Smooth muscle cell of the brain vasculature (primary cell): Measurements from ENCODE around the gene ITPR2.
"Not testable (repeated sequence)": the region's sequence is repeated elsewhere in the genome, so short reads cannot be mapped to it uniquely, and the experiment has no call there.

Experiments
- DNase-seq: peaks from one replicate; pipeline ENCODE4 v3.0.0-alpha.2; 2012; ENCODE audit warnings: low read depth, low spot score

The ITPR2 gene

DNA sequence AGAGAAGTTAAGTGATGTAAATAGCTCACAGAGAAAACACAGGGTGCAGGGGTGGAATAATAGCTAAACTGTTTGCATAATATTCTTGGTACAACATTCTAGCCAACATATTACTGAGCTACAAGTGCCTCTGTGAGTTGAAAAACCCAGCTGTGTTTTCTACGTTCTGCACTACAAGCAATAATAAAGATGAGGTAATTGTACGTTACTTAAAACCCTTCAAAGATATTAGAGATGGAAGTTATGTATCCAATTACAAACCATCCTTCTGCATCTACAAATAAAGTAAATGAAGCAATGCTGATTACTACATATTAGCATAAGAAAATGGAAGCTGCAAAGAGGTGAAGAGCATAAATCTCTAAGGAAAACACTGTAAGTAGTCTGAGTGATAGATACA is 366.3 kb downstream of the ITPR2 start:
- DNase-seq = no peak

DNA sequence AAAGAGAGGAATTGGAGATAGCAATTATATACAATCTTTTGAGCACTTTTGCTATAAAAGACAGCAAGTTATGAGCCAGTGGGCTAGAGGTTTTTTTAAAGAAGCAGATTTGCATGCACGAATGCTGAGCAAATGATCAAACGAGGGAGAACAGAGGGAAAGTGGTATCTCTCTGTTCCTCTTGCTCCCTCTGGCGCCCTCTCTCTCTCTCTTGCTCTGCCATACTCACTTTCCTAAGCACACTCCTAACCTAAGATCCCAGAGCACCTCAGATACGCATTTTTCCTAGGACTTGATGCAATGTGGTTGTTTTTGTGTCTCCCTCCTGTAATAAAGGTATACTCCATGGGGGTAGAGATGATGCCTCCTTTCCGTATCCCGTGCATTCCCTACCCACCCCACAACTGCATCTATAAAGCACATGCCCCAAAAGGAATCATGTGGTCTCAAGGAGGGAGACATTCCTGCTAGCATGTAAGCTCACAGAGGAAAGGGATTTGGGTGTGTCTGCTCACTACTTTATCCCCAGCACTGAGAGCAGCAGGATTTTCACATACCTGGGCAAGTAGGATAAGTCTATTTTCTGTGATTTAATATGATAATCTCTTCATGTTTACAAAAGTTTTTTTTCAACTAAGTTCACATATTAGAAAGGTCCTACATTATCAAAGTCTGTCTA is 367.4 kb downstream of the ITPR2 start:
- no peak for DNase-seq

DNA sequence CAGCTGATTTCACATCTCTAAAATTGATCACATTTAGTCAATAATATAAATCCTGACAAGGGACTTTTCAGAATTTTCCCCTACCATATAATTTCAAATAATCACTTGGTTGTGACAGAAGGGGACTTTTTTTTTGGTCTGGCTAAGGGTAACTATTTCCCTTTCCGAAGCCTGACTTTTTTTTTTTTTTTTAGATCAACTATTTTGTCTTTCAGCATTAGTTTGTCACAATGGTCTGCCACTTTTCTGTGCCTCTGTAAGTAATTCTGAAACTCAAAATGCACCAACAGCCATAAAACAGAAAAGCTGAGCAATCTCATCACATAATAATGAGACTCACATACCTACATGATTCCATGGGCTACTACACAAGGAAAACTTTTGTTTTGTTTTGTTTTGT is 371.2 kb downstream of the ITPR2 start:
- DNase-seq = no peak

DNA sequence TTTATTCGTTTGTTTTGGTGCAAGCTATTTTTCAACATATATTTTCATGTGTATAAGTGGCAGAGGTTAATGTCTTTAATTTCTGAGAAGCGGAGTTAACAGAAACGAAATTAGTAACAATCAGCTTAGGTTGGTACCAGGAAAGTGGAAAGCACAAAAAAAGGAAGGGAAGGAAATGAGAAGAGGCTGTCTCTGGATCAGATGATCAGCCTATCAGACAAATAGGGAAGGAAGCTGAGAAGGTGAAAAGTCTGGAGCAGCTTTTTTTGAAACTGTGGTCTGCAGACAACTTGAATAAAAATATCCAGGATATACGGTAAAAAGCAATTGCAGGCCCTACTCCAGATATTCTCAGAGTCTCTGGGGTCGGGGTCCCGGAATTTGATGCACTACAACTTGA is 372.6 kb downstream of the ITPR2 start:
- DNase-seq = no peak

- DNase-seq = no peak
Measured at GRCh38 chr12:26455936-26456574, 376.9 kb downstream of the ITPR2 start.

DNA sequence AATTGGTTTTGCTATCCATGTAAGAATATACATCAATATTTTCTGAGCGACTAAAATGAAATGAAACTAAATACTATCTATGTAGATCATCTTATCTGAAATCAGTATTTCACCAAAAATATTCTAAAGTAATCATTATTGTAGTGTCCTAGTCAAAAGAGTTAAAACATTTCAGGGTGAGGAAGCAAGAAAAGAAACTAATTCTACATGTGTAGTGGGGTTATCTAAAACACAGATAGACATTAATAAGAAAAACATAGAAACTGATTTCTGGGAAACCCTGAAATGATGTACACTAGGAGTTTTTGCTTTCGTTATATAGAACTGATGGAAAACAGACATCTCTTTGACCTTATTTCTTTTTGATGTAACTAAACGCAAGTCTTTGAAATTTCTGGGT is 379.7 kb downstream of the ITPR2 start:
- no peak for DNase-seq

- DNase-seq = no peak
Measured at GRCh38 chr12:26452511-26452910, 380.5 kb downstream of the ITPR2 start.

DNA sequence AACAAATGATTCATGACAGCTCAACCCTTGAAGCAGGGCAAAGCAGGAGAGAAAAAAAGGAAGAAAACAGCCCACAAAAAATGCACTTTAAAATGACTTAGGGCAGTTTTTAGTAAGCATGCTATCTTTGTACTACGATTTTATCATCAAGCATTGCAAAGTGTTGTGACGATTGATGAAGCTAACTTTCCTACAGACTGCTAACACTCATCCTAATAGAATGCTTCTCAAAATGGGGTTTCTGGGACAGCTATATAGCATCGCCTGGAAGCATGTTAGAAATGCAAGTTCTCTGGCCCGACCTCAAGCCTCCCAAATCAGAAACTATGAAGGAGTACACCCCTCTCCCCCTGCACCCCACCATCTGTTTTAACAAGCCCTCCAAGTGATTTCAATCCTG is 381.2 kb downstream of the ITPR2 start:
- DNase-seq = no peak

GRCh38 chr12:26445909-26446308 is 387.1 kb downstream of the ITPR2 start:
- DNase-seq = no peak

GRCh38 chr12:26443309-26443708 is 389.7 kb downstream of the ITPR2 start:
- DNase-seq = no peak

GRCh38 chr12:26441434-26441833 is 391.6 kb downstream of the ITPR2 start:
- no peak for DNase-seq

DNA sequence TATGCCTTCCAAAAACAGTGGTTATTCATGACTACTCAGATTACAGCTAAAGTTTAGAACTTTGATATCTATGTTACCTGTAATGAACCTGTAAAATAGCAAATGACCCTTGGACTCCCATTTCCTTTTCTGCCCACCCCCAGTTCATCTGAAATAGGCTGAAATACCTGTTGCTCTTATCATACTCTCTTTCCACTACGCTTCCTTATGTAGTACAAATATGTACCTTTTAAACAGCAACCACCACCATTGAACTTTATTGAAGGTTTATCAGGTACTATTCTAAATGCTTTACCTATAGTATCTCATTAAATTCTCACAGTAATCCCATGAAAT is 398.0 kb downstream of the ITPR2 start:
- no peak for DNase-seq

DNA sequence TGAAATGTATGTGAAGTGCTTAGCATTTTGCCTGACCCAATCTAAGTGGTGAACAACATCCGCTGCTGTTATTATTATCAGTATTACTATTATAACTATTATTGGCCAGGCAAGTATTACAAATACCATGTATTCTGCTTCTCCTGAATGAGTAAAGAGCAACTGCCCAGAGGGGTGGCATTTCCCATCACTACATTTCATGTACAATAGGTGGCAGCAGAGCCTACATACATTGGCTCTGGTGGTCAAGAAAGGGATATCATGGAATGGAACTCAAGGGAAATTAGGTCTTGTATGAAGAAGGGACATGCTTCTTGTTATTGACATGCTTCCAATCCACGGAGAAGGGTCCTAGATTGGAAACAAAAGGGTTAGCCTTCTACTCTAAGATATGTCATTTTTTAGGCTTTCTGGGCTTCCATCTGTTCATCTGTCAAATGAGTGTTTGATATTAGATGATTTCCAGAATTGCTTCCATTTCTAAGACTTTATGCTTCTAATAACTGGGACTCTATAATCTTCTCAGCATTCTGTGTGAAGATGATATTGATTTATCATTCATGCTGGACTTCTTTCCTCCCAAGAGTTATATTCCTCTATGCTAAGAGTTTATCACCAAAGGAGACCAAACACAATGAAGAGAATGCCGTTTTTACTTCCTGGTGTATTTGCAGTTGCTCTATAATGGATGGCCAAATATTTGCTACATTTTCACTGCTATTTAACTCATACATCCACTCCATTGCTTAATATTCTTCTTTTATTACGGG is 398.5 kb downstream of the ITPR2 start:
- DNase-seq = no peak

DNA sequence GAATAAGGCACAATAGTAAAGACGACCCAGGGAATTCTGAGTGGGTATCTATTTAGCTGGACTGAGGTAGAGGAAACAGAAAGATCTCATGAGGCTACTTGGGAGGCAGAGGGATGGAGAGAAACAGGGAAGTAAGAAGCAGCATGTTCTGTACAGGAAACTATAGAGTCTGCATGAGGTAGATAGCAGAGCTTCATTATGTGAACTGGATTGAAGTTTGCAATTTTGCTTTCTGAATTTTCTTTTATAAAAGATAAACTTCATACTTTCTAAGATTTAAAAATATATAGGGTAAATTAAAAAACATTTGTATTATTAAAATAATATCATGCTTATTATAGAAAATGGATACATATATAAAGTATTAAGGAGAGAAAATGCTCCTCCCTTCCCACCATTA is 399.3 kb downstream of the ITPR2 start:
- not testable (repeated sequence) for DNase-seq

DNA sequence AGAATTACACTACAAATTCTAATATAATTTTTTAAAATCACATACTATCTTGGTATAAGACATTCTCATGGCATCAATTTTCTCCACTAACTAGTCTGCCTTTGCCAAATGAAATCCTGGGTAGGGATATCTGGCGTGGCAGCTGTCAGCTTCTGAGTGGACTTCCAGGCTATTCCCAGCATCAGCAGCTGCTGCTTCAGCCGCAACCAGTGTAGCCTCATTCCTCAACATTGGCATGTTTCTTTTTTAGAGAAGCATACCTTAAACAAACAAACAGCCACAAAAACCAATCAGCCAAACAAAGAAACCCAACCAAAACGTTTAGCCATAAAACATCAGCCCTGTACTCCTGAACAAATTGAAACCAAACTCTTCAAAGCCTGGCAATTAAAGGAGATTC is 401.8 kb downstream of the ITPR2 start:
- DNase-seq = no peak

DNA sequence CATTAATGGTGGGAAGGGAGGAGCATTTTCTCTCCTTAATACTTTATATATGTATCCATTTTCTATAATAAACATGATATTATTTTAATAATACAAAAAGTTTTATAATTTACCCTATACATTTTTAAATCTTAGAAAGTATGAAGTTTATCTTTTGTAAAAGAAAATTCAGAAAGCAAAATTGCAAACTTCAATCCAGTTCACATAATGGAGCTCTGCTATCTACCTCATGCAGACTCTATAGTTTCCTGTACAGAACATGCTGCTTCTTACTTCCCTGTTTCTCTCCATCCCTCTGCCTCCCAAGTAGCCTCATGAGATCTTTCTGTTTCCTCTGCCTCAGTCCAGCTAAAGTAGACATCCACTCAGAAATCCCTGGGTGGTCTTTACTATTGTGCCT is 402.4 kb downstream of the ITPR2 start:
- not testable (repeated sequence) for DNase-seq

GRCh38 chr12:26429070-26429691 is 403.8 kb downstream of the ITPR2 start:
- DNase-seq = no peak

DNA sequence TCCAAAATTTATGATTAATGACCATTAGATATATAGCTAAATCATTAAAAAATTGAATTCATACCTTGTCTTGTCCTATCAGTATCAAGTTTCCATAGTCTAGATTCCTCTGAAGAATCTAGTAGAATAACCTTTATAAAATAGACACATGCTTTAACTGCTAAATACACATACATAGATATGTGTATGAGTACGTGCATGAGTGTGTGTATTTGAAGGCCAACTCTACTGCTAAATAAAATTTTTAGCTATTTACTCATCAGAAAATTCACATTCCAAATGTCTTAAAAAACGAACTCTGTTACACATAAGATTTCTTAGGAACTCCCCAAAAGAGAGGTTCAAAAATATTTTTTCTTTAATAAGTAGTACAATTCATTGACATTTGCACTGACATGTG is 404.6 kb downstream of the ITPR2 start:
- DNase-seq = no peak

GRCh38 chr12:26426652-26427051 is 406.3 kb downstream of the ITPR2 start:
- no peak for DNase-seq

GRCh38 chr12:26425587-26426260 is 407.3 kb downstream of the ITPR2 start:
- no peak for DNase-seq

- no peak for DNase-seq
Measured at GRCh38 chr12:26422839-26423398, 410.1 kb downstream of the ITPR2 start.

DNA sequence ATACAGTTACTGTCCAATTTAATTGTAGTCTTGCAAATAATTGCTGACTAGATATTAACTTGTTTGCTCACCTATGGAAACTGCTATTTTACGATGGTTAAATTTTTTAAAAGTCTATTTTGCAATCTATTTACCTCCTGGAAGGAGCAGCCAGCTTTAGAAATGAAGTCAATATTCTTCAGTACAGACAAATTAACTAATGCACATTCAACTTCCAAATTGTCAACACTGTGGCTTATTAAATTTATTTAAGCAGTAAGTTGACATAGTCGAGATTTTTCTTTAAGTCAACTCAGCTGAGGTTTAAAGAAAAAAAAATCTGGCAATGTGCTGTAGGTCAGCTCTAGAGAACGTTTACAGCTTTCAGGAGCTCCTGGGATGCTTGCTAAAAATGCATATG is 416.4 kb downstream of the ITPR2 start:
- no peak for DNase-seq
